ENCODE measurements around the gene UBE3B. TPM values are rescaled to one million over a fixed set of nuclear protein-coding genes. Genes with fewer than 3 reads are reported as not detected.
"Not testable (repeated sequence)": the region's sequence is repeated elsewhere in the genome, so short reads cannot be mapped to it uniquely, and the experiment has no call there.

Gene UBE3B
- 53.4 and 72.6 TPM in 2 replicates for total RNA-seq (2014; rRNA removed; shearing (Covaris generic))

- peak; percentile 80 for DNase-seq (ENCODE audit: low spot score)
Measured at GRCh38 chr12:109477185-109477962, at the start of gene UBE3B, which contains the start of gene KCTD10. Gene UBE3B, plus strand, starts transcription at chr12:109477634. Its CDS starts 5,918 bp downstream, at chr12:109483552. Gene KCTD10, minus strand, starts transcription at chr12:109477300. Its CDS starts 38 bp downstream, at chr12:109477262.

- DNase-seq (ENCODE audit: low spot score), result peak; percentile 62
Measured at GRCh38 chr12:109428037-109428629, 49.3 kb upstream of the UBE3B start.

- not testable (repeated sequence) for DNase-seq (ENCODE audit: low spot score)
Measured at GRCh38 chr12:109428804-109429203, 48.6 kb upstream of the UBE3B start.

- no peak for DNase-seq (ENCODE audit: low spot score)
Measured at GRCh38 chr12:109430244-109430643, 47.2 kb upstream of the UBE3B start.

- no peak for DNase-seq (ENCODE audit: low spot score)
Measured at GRCh38 chr12:109432431-109432830, 45.0 kb upstream of the UBE3B start.

GRCh38 chr12:109432842-109433304 is 44.6 kb upstream of the UBE3B start:
- DNase-seq (ENCODE audit: low spot score), result peak; percentile 74

GRCh38 chr12:109433618-109434017 is 43.8 kb upstream of the UBE3B start:
- DNase-seq (ENCODE audit: low spot score), result no peak

- no peak for DNase-seq (ENCODE audit: low spot score)
Measured at GRCh38 chr12:109434582-109434981, 42.9 kb upstream of the UBE3B start.

- no peak for DNase-seq (ENCODE audit: low spot score)
Measured at GRCh38 chr12:109435428-109436187, 41.8 kb upstream of the UBE3B start.

- no peak for DNase-seq (ENCODE audit: low spot score)
Measured at GRCh38 chr12:109436188-109436560, 41.3 kb upstream of the UBE3B start.

GRCh38 chr12:109439181-109439580 is 38.3 kb upstream of the UBE3B start:
- DNase-seq (ENCODE audit: low spot score), result no peak

- not testable (repeated sequence) for DNase-seq (ENCODE audit: low spot score)
Measured at GRCh38 chr12:109439951-109440350, 37.5 kb upstream of the UBE3B start.

GRCh38 chr12:109440851-109441490 is 36.5 kb upstream of the UBE3B start:
- no peak for DNase-seq (ENCODE audit: low spot score)

GRCh38 chr12:109443794-109444193 is 33.6 kb upstream of the UBE3B start:
- DNase-seq (ENCODE audit: low spot score), result no peak

GRCh38 chr12:109444259-109444658 is 33.2 kb upstream of the UBE3B start:
- DNase-seq (ENCODE audit: low spot score), result no peak

GRCh38 chr12:109445191-109445609 is 32.2 kb upstream of the UBE3B start:
- no peak for DNase-seq (ENCODE audit: low spot score)

GRCh38 chr12:109446869-109447268 is 30.6 kb upstream of the UBE3B start:
- DNase-seq (ENCODE audit: low spot score), result no peak

GRCh38 chr12:109447482-109447881 is 30.0 kb upstream of the UBE3B start:
- no peak for DNase-seq (ENCODE audit: low spot score)

- DNase-seq (ENCODE audit: low spot score), result no peak
Measured at GRCh38 chr12:109448272-109448671, 29.2 kb upstream of the UBE3B start.

GRCh38 chr12:109448707-109449390 is 28.6 kb upstream of the UBE3B start:
- DNase-seq (ENCODE audit: low spot score), result no peak

- no peak for DNase-seq (ENCODE audit: low spot score)
Measured at GRCh38 chr12:109449845-109450532, 27.4 kb upstream of the UBE3B start.

Data from H4 (cell line).